Left lung (tissue), 10 donors: ENCODE data around the gene HECTD2. TPM values are rescaled to one million over a fixed set of nuclear protein-coding genes. Genes with fewer than 3 reads are reported as not detected.

Experiments used
- ATAC-seq: fragments of 200-7000 bp; cut with Tn5 transposase; one replicate; pipeline ENCODE4 v1.9.1; 2020; ENCODE audit warnings: moderate library complexity
- DNase-seq, 4 donors: peaks; one replicate each; pipeline ENCODE4 v3.0.0-alpha.2; 2013 to 2020
- H3K27ac ChIP-seq, 2 donors: fragments of 200-600 bp; sonication (generic) in 1 of 2; one replicate each; pipeline versions ENCODE4 v1.5.0 to v1.8.0; 2020 to 2021
- H3K27me3 ChIP-seq, 2 donors: fragments of 200-600 bp; sonication (generic) in 1 of 2; one replicate each; pipeline versions ENCODE4 v1.5.0 to v1.8.0; 2020 to 2021
- H3K36me3 ChIP-seq, 2 donors: fragments of 200-600 bp; sonication (generic) in 1 of 2; one replicate each; pipeline versions ENCODE4 v1.5.0 to v1.8.0; 2020 to 2021
- H3K4me1 ChIP-seq, 2 donors: fragments of 200-600 bp; one replicate each; pipeline ENCODE4 v1.8.0; 2021
- H3K4me3 ChIP-seq, 2 donors: fragments of 200-600 bp; sonication (generic) in 1 of 2; one replicate each; pipeline versions ENCODE4 v1.5.0 to v1.8.0; 2020 to 2021; ENCODE audit warnings: mild to moderate bottlenecking in 1 of 2
- H3K9me3 ChIP-seq, 2 donors: fragments of 200-600 bp; sonication (generic) in 1 of 2; one replicate each; pipeline versions ENCODE4 v1.5.0 to v1.8.0; 2020 to 2021
- intact Hi-C, 2 donors: fragments of 100-400 bp; cut with DNase I; formaldehyde crosslinking; loops; one replicate each; pipeline versions ENCODE4 v1.11.2 to v1.14.2; 2022
- polyA plus RNA-seq, 6 donors: library from polyadenylated mRNA; unstranded; fragments of 120-200 nt; gene quantifications; one replicate each; pipeline ENCODE4 v1.2.1, GENCODE V29; 2013; ENCODE audit not compliant: insufficient read length in 6 of 6
- total RNA-seq, 2 donors: library from RNA; stranded (reverse); fragmentation: NEBNext Ultra II Directional; extraction: Animal tissue kit (Norgen Biotek cat#: 25700); gene quantifications; one replicate each; pipeline ENCODE4 v1.2.1, GENCODE V29; 2021
- TF ChIP-seq, protein P1 (sequence below), 2 donors: fragments of 200-600 bp; sonication (generic) in 1 of 2; IDR thresholded peaks; one replicate each; pipeline versions ENCODE4 v1.5.0 to v1.8.0; 2021; ENCODE audit warnings: antibody characterized with exemption in 2 of 2
- donor health status: DM: no; HTN: yes; CAD: no.
- donor health status: DM: no; HTN: no; CAD: no.

HECTD2 gene
- total and polyA plus RNA-seq, 8 donors = 9.9 to 89.1 (median 74.7) TPM

DNA sequence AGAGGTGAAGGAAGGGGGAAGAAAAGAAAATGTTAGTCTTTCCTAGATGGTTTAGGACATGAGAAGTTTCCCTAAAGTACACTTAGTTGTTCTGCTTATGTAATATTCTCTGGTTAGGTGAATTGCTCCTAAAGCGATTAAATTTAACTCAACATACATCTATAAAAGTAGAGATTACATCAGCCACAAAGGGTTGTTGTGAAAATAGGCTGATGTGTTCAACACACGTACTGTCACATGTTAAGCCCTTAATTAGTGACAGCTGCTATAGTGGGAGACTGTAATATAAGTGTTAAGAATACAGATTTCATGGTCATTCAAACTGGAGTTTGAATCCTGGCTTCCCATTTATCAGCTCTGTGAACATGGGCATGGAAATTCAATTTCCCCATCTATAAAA lies 12.8 kb downstream of the HECTD2 start:
- H3K9me3 ChIP-seq = no peaks in the 10 kb centered on the region
- no peak overlapping the region for H3K4me3 ChIP-seq
- TF ChIP-seq, protein P1, sequence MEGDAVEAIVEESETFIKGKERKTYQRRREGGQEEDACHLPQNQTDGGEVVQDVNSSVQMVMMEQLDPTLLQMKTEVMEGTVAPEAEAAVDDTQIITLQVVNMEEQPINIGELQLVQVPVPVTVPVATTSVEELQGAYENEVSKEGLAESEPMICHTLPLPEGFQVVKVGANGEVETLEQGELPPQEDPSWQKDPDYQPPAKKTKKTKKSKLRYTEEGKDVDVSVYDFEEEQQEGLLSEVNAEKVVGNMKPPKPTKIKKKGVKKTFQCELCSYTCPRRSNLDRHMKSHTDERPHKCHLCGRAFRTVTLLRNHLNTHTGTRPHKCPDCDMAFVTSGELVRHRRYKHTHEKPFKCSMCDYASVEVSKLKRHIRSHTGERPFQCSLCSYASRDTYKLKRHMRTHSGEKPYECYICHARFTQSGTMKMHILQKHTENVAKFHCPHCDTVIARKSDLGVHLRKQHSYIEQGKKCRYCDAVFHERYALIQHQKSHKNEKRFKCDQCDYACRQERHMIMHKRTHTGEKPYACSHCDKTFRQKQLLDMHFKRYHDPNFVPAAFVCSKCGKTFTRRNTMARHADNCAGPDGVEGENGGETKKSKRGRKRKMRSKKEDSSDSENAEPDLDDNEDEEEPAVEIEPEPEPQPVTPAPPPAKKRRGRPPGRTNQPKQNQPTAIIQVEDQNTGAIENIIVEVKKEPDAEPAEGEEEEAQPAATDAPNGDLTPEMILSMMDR (IDR thresholded peaks at IDR 0.05) = no peak
- no peaks in the 10 kb centered on the region for H3K36me3 ChIP-seq
- no peaks in the 10 kb centered on the region for H3K27me3 ChIP-seq
- no peak overlapping the region for H3K27ac ChIP-seq
- peaks cover 0 to 7% of the 10 kb centered on the region in 2 donors for H3K4me1 ChIP-seq
- DNase-seq = no peak
- intact Hi-C loops = no loop called here
- no peak for ATAC-seq

DNA sequence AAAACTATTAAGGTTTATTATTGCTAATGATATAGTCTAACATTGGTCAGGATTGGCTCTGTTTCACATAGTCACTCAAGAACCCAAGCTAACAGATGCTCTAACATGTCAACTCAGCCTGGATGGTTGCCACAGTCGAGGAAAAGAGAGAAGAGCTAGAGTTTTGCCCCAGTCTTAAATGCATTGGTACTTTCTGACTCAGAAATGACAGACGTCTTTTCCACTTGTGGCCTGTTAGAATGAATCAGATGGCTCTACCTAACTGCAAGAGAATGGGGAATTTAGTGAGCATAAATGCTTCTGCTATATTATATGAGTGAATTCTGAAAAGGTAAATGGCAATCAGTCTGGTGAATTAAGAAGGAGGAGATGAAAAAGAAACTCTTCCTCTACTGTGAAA lies 13.9 kb downstream of the HECTD2 start:
- Histone ChIP-seq H3K27me3 (no peaks in the 10 kb centered on the region), H3K36me3 (no peaks in the 10 kb centered on the region), H3K9me3 (no peaks in the 10 kb centered on the region), H3K27ac (no peak overlapping the region), H3K4me3 (no peak overlapping the region), H3K4me1 (peaks cover 0 to 7% of the 10 kb centered on the region in 2 donors)
- ATAC-seq (no peak), DNase-seq (no peak)
- intact Hi-C loops = no loop called here
- TF ChIP-seq, protein P1 (IDR thresholded peaks at IDR 0.05) = no peak

DNA sequence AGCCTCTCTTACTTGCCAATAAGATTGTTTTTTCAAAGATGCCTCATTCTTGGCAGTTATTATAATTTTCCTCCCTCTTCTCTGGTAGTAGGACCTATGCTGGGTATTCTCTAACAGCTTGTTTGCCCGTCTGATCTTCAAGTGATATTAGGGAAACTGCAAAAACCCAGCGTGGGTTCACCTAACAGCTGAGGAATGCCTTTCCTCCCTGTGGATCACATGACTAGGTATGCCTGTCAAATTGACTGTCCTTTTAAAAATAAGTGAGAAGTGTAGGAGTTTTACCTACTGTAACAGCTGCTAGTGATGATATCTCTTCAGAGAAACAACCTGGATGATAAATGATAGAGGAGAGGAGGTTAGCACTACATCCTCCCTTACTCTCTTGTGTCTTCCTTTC lies 22.0 kb downstream of the HECTD2 start:
- Histone ChIP-seq H3K9me3 (no peaks in the 10 kb centered on the region), H3K4me3 (no peak overlapping the region), H3K4me1 (no peaks in the 10 kb centered on the region), H3K27me3 (no peaks in the 10 kb centered on the region), H3K27ac (no peak overlapping the region), H3K36me3 (peaks cover 0 to 8% of the 10 kb centered on the region in 2 donors)
- intact Hi-C loops = no loop called here
- DNase-seq = no peak
- no peak for ATAC-seq
- TF ChIP-seq, protein P1 (IDR thresholded peaks at IDR 0.05) = no peak

DNA sequence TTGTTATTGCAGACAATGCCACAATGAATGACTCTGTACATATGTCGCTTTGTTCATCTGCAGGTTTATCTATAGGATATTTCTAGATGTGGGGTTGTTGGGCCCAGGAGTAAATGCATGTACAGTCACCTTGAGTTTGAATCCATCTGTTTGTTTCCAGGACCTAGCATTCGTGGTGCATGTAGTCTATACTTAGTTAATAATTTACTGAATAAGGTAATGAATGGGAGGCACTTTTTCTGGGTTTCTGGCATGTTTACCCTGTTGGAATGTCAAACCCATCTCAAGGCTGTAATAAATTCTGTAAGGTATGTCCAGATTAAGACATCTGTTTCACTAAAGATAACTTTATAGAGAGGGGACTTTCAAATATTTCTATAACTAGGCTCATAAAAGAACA lies 23.5 kb downstream of the HECTD2 start:
- H3K27ac ChIP-seq = no peak overlapping the region
- H3K4me1 ChIP-seq = no peaks in the 10 kb centered on the region
- DNase-seq (no peak), ATAC-seq (no peak)
- TF ChIP-seq, protein P1 (IDR thresholded peaks at IDR 0.05) = no peak
- intact Hi-C loops = no loop called here
- H3K27me3 ChIP-seq = no peaks in the 10 kb centered on the region
- peaks cover 0 to 4% of the 10 kb centered on the region in 2 donors for H3K9me3 ChIP-seq
- peaks cover 0 to 8% of the 10 kb centered on the region in 2 donors for H3K36me3 ChIP-seq
- H3K4me3 ChIP-seq = no peak overlapping the region

DNA sequence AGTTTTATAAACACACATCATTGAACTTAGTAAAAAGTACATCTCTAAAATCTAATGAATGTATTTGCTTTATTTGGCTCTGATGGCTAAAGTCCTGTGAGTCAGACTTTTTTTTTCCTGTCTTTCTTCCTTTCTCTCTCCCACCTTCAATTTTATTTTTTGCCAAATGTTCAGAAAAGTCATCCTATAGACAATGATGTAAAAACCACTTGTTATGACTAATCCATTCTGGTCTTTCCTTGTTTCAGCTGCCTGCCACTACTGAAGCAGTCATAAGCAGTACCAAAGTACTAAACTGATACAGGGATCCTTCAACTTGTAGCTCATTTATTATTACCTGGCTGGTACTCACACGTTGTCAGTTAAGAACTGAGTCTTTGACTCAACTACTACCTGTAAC lies 23.9 kb downstream of the HECTD2 start:
- Histone ChIP-seq H3K27me3 (no peaks in the 10 kb centered on the region), H3K4me3 (no peak overlapping the region), H3K27ac (no peak overlapping the region), H3K4me1 (no peaks in the 10 kb centered on the region), H3K9me3 (peaks cover 0 to 4% of the 10 kb centered on the region in 2 donors), H3K36me3 (peaks cover 0 to 8% of the 10 kb centered on the region in 2 donors)
- intact Hi-C loops = no loop called here
- TF ChIP-seq, protein P1 (IDR thresholded peaks at IDR 0.05) = no peak
- no peak for DNase-seq
- ATAC-seq = no peak
